Activated T-cell treated with anti-CD3 and anti-CD28 coated beads for 48 hours (primary cell): ENCODE data around the gene TMEM187.

Experiments used
- DNase-seq: peaks from one replicate; pipeline ENCODE4 v3.0.0-alpha.2; 2020; ENCODE audit warnings: low read depth

The TMEM187 gene

GRCh38 chrX:154000051-154000450 is 27.5 kb downstream of the TMEM187 start:
- no peak for DNase-seq

DNA sequence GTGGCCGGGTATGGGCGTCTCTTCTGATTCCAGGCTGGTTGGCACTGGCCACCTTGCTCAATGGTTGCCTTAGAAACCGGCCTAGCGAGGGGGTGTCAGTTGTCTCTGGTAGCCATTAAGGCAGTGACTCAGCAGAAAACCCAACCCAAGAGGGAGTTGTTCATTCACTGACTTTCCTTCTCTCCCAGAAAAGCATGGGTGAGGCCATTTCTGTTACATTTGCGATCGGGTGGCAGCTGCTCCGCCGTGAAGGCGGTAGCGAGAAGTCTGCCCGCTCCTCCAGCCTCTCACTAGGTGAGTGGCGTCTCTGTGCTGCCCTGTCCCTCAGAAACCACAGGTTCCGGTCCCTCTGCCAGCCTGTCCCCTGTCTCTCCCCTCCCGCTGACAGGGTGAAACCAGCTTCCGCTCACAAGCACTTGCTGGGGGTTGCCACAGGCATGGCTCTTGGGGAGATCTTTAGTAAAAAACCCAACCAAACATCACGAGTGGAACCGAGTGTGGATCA is 29.7 kb downstream of the TMEM187 start:
- DNase-seq, result no peak

GRCh38 chrX:154004315-154004714 is 31.8 kb downstream of the TMEM187 start:
- DNase-seq, result no peak

DNA sequence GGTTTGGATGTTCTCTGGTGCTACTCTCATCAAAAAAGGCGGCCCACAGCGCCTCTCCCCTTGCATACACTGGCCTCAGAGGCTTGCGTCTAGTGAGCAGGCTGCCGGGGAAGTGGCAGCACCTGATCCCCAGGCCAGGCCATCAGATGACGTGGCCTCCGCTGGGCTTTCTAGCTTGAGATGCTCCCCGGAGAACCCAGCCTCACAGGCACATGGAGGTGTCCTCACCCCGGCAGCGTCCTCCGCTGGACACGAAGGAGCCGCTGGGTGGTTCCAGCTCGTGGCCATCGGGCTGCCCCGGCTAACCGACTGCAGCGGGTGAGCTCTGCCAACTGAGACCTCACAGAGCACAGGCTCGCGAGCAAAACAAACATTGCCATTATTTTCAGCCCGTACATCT is 34.4 kb downstream of the TMEM187 start:
- no peak for DNase-seq

GRCh38 chrX:154008521-154008920 is 36.0 kb downstream of the TMEM187 start:
- no peak for DNase-seq

GRCh38 chrX:154010330-154011087 is 38.0 kb downstream of the TMEM187 start:
- no peak for DNase-seq

DNA sequence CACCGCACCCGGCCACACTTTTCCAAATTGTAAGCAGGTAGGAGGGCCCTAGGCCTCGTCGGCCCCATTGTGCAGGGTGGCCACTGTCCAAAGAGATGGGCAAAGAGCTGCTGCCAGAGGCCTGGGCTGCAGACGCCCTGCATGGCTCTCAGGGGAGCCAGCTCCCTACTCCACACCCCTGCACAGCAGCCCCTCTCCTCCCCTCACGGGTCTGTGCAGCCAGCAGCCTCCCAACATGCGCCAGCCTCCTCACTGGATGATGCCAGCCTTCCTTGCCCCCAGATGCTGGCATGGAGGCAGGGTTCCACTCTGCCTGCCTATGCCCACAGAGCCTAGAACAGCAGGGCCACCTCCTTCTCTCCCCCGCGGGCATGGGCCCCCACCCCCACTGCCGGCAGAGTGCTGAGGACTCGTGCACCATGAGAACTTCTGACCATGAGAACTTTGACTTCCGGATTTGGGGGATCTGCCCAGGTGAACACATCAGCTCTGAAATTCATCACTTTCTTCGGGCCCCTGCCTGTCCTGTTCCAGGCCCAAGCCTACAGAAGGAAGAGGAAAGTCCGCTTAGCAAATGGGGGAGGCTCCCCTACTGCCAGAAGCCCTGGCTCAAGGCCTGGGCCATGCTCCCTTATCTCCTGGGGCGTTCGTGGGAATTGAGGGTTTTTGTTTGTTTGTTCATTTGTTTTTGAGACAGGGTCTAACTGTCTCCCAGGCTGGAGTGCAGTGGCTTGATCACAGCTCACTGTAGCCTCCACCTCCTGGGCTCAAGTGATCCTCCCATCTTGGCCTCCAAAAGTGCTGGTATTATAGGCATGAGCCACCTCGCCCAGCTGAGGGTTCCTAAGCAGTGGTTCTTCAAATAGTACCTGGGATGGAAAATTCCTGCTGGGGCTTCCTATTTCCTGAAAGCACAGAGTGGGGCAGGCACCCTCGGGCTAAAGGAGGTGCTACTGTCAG is 39.1 kb downstream of the TMEM187 start:
- DNase-seq, result no peak

DNA sequence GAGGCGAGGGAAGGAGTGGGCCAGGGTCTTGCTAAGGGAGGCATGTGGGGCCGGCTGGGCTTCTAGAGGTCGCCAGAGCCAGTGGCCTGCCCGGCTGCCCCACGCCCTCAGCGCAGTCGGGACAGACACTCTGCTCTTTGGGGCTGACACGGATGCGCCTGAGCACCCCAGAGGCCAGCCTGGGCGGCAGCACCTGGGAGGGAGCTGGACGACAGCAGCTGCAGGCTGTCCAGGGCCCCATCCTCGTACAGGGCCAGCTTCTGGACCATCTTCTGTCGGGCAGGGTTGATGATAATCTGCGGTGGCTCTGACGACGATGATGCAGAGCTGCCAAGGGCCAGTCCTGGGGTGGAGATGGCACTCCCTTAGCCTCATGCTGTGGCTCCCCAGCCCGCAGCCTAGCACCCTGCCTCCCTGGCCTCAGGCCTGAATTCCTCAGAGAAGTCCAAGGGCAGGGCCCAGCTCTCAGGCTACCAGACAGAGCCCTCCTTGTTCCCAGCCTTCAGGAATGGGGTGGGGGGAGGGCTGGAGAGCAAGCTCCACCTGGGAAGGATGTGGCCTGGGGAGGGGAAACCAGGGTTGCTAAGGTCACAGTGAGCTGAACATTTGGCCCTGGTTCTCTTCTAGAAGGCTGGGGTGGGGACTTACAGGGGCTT is 39.9 kb downstream of the TMEM187 start:
- no peak for DNase-seq

DNA sequence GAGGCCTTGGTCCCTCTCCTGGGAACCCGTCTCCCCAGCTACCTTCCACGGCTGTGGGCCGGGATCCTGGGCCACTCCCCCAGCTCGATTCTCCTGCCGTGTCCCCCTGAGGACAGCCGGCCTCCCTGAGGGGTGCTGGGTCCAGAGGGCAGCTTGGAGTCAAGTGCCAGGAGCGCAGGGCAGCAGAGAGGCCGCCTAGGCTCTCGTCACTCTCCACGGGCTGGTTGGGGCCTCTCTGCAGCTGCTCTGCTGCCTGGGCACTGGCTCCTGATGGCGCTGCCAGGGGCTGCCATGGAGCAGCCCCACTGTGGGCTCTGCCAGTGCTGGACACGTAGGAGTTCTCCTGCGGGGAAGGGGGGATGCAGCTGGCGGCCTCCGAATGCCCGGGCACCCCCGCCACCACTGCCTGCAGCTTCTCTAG is 40.5 kb downstream of the TMEM187 start:
- no peak for DNase-seq

DNA sequence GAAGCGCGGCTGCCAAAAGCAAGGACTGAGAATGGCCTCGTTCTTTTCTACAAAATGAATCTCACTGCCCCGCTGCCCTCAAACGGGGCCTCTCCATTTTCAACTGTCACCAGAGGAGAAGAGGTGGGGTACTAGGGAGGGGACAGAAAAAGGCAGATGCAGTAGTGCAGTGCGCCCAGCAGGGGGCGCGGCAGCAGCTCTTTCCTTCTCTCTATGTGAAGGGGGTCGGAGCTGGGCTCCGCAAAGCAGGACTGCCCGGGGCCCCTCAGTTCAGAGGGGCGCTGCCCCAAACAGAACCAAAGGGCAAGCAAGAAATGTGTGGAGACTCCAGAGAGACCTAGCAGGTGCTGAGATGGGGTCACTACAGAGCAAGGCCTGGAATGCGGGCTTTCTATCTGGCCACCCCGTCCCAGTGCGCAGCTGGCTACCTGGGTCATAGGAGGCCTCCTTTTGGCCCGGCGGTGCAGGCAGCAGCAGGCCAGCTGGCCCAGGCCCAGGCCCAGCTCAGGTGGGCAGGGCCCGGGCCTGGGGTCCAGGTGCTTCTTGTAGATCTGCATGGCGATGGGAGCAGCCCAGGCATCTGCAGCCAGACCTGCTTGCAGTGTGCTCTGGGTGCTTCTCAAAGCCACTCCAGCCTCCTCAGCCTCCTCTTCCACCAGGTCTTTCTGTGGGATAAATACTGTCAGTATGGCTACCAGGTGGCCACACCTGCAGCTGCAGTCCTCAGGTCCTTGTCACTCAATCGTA is 41.2 kb downstream of the TMEM187 start:
- DNase-seq, result peak; percentile 35

GRCh38 chrX:154014429-154015380 is 42.2 kb downstream of the TMEM187 start:
- no peak for DNase-seq

DNA sequence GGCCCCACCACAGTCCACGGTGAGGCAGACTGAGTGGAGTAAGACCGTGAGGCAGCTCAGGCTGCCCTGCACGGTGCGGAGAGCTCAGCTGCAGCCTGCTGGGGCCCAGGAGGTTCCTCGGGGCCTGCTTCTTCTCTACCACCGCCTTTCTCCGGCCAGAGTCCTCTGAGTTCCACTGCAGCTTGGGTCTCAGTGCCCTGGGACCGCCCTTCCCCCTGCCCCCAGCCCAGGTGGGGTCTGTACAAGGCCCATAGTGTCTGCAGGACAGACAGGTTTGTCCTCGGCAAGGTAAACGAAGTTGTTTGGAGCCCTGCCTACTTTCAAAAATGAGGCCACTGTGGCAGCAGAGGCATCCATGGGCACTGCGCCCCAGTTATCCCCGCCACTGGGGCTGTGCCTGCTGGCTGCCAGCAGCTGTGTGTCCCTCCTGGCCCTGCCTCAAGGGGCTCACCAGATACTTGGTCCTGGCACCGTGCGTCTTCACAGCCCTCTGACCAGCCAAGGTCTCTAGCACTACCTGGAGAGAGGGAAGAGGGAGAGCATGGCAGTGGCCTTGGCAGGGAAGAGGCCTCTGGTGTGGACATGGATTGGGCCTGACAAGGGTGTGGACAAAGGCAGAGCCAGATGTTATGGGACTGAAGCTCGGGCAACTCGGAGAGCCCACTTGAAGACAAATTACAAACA is 43.2 kb downstream of the TMEM187 start:
- no peak for DNase-seq

- no peak for DNase-seq
Observed at GRCh38 chrX:154016366-154017076, 44.0 kb downstream of the TMEM187 start.

GRCh38 chrX:154017766-154018517 is 45.4 kb downstream of the TMEM187 start:
- DNase-seq, result no peak

DNA sequence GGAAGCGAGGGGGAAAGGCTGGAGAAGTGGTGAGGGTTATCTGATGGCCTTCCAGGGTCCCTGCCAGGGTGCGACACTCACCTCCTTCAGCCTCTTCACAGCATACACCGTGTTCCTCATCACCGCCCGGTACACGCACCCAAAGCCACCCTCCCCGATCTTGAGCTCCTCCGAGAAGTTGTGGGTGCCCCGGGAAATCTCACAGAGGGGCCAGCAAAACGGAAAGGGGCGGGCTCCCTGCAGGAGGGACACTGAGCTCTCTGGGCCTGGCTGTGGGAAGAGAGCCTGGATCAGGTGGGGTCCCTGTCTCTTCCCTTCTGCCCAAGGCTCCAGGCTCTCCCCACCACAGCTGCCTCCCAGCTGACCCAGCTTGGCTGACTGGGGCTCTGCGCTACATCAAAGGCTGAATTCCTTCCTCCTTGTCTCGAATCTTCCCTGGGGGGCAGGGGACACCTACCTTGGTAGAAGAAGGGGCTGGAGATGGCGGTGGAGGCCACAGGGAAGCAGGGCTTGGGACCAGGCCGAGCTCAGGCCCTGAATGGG is 46.0 kb downstream of the TMEM187 start:
- no peak for DNase-seq

- DNase-seq, result no peak
Observed at GRCh38 chrX:154019061-154019621, 46.6 kb downstream of the TMEM187 start.

- peak; percentile 62 for DNase-seq
Observed at GRCh38 chrX:154019633-154020528, 47.3 kb downstream of the TMEM187 start, which contains the start of gene IRAK1. IRAK1 (minus strand) TSS chrX:154019902; CDS start chrX:154019812, 90 bp downstream.
